Psoas muscle (tissue), 8 donors: ENCODE measurements around the gene RETREG1. TPM values are rescaled to one million over a fixed set of nuclear protein-coding genes. Genes with fewer than 3 reads are reported as not detected.

Source experiments
- ATAC-seq, 4 donors: fragments of 200-7000 bp; cut with Tn5 transposase; one replicate each; pipeline ENCODE4 v1.9.1; 2020; ENCODE audit warnings: moderate library complexity in 3 of 4, mild to moderate bottlenecking in 2 of 4
- DNase-seq, 2 donors: peaks; one replicate each; pipeline ENCODE4 v3.0.0-alpha.2; 2020
- H3K27ac ChIP-seq: fragments of 200-600 bp; one replicate; pipeline ENCODE4 v1.8.0; 2022
- H3K27me3 ChIP-seq, 3 donors: fragments of 200-600 bp in 1 of 3; one replicate each; pipeline versions ENCODE4 v1.6.1 to v1.8.0; 2013 to 2022; ENCODE audit warnings: low read length in 2 of 3, mild to moderate bottlenecking in 2 of 3, moderate library complexity in 1 of 3; ENCODE audit not compliant: insufficient read depth in 3 of 3
- H3K36me3 ChIP-seq, 2 donors: fragments of 200-600 bp in 1 of 2; one replicate each; pipeline versions ENCODE4 v1.6.1 to v1.8.0; 2013 to 2022; ENCODE audit warnings: low read depth in 1 of 2, mild to moderate bottlenecking in 1 of 2, moderate library complexity in 1 of 2; ENCODE audit not compliant: insufficient read depth in 1 of 2
- H3K4me1 ChIP-seq: fragments of 200-600 bp; one replicate; pipeline ENCODE4 v1.8.0; 2022
- H3K4me3 ChIP-seq: fragments of 200-600 bp; one replicate; pipeline ENCODE4 v1.8.0; 2022; ENCODE audit warnings: mild to moderate bottlenecking
- H3K9me3 ChIP-seq: fragments of 200-600 bp; one replicate; pipeline ENCODE4 v1.8.0; 2022
- WGBS, 3 donors: extraction: QIAGEN DNeasy Blood & Tissue Kit; methylation state at CpG; one replicate each; pipeline versions ENCODE4 v1.1.6 to v1.1.7; 2013; 5-methylcytosine and 5-hydroxymethylcytosine counted together
- intact Hi-C, 2 donors: fragments of 100-400 bp; cut with DNase I; formaldehyde crosslinking; loops; one replicate each; pipeline versions ENCODE4 v1.11.0 to v1.14.2; 2022
- polyA plus RNA-seq, 3 donors: library from polyadenylated mRNA; stranded (reverse); fragments of 200-250 nt; gene quantifications; one replicate each; pipeline ENCODE4 v1.2.3, GENCODE V29; 2013
- total RNA-seq, 4 donors: library from RNA; stranded (reverse); fragmentation: NEBNext Ultra II Directional in 2 of 4; extraction: Animal tissue kit (Norgen Biotek cat#: 25700) in 2 of 4; gene quantifications; one replicate each; pipeline versions ENCODE4 v1.2.1 to v1.2.4, GENCODE V29; 2021 to 2023
- TF ChIP-seq, protein P1 (sequence below): fragments of 200-600 bp; IDR thresholded peaks from one replicate; pipeline ENCODE4 v1.8.0; 2022; ENCODE audit warnings: antibody characterized with exemption
- donor health status: healthy with polysubstance abuse.
- donor health status: DM: no; HTN: no; CAD: no; lungs with moderate emphysema.
- donor health status: Bipolar disorder and iron deficiency.
- donor health status: healthy.
- donor health status: DM: yes; HTN: yes; CAD: no.
- donor health status: DM: no; HTN: no; CAD: no.
- donor health status: DM: no; HTN: no; CAD: no.
- donor health status: DM: yes; HTN: yes; CAD: no.

RETREG1 gene
- total and polyA plus RNA-seq, 7 donors, result 2.1 to 252 (median 191) TPM

DNA sequence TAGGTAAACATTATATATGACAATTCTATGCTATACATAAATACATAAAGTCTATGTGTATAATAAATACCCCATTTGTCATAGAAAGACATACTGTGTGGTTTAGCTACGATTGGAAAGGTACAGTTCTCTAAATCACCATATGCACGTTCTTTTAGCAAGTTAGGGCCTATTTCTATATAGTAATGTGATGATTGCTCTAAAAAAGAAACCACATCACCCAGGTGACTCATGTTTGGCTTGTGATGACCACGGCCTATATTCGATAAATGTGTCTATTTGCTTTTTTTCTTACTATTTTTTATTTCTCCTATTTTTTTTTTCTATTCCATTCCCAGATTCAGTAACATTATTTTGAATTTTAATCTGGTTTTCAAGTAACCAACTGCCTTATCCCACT is 34.7 kb downstream of the RETREG1 start:
- ATAC-seq, result no peak

DNA sequence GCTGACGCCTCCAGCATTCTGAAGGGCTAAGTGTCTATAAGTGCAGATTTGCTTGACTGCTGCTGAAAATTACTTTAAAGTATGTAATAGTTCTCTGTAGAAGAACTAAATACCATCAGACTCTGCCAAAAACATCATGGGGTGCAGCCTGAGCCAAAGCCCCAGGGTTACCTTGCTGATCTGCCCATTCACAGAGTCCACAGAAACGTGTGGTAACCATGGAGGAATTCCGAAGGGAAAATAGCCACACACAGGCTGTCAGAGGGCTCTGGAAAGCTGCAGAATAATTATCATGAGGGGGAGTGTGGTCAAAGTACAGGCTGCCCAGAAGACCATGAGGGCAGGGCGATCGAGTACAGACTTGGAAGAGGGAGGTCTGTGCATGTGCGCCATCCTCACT is 36.4 kb downstream of the RETREG1 start:
- Histone ChIP-seq H3K4me3 (no peak overlapping the region), H3K27ac (no peak overlapping the region), H3K27me3 (no peaks in the 10 kb centered on the region), H3K4me1 (peaks cover 7% of the 10 kb centered on the region), H3K9me3 (no peaks in the 10 kb centered on the region), H3K36me3 (no peaks in the 10 kb centered on the region)
- TF ChIP-seq, protein P1, sequence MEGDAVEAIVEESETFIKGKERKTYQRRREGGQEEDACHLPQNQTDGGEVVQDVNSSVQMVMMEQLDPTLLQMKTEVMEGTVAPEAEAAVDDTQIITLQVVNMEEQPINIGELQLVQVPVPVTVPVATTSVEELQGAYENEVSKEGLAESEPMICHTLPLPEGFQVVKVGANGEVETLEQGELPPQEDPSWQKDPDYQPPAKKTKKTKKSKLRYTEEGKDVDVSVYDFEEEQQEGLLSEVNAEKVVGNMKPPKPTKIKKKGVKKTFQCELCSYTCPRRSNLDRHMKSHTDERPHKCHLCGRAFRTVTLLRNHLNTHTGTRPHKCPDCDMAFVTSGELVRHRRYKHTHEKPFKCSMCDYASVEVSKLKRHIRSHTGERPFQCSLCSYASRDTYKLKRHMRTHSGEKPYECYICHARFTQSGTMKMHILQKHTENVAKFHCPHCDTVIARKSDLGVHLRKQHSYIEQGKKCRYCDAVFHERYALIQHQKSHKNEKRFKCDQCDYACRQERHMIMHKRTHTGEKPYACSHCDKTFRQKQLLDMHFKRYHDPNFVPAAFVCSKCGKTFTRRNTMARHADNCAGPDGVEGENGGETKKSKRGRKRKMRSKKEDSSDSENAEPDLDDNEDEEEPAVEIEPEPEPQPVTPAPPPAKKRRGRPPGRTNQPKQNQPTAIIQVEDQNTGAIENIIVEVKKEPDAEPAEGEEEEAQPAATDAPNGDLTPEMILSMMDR, result no peak
- ATAC-seq (no peak), DNase-seq (no peak)
- intact Hi-C loops, result loop anchor here in 1 of 2 donors (10.0 kb wide), 1 partner anchor 624 kb away; no protein-coding TSS in a partner anchor
- WGBS, 3 donors, result 82 to 88% (median 88%) methylated on average over 6 of the region's 6 CpGs

More for the DNA sequence above, 34.7 kb downstream of the RETREG1 start:
- no peak overlapping the region for H3K4me3 ChIP-seq
- 83 to 93% (median 88%) methylated on average over 4 of the region's 4 CpGs for WGBS, 3 donors
- no peaks in the 10 kb centered on the region for H3K4me1 ChIP-seq
- H3K36me3 ChIP-seq, result no peaks in the 10 kb centered on the region
- no peak for DNase-seq
- no peak overlapping the region for H3K27ac ChIP-seq
- intact Hi-C loops, result loop anchor here in 1 of 2 donors (10.0 kb wide), 1 partner anchor 623 kb away; no protein-coding TSS in a partner anchor
- no peaks in the 10 kb centered on the region for H3K27me3 ChIP-seq
- no peaks in the 10 kb centered on the region for H3K9me3 ChIP-seq
- TF ChIP-seq, protein P1, result no peak

DNA sequence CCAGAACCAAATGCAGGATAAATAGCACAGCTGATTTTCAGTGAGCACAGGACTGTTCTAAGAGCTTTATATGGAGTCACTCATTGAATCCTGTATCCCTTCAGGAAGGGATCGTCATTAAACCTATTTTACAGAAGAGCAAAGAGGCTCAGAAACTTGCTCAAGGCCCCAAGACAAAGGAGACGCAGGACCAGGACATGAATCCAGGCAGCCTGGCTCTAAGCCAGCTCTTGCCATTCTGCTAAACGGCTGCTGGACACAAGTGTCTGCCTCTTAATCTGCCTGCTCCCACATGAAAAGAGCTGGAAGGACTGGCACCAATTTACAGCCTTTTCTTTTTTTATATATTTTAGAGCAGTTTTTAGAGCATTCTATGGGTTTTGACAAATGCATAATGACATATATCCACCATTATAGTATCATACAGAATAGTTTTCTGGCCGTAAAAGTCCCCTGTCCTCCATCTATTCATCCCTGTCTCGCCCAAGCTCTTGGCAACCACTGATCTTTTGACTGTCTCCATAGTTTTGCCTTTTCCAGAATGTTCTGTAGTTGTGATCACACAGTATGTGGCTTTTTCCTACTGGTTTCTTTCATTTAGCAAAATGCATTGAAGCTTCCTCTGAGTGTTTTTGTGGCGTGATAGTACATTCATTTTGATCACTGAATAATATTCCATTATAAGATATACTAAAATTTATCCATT is 37.5 kb downstream of the RETREG1 start:
- peak in 1 of 2 donors; percentile 59 for DNase-seq
- 60 to 62% (median 62%) methylated on average over 6 of the region's 6 CpGs for WGBS, 3 donors
- Histone ChIP-seq H3K27ac (no peak overlapping the region), H3K4me3 (no peak overlapping the region), H3K27me3 (no peaks in the 10 kb centered on the region), H3K36me3 (no peaks in the 10 kb centered on the region), H3K4me1 (peaks cover 13% of the 10 kb centered on the region), H3K9me3 (no peaks in the 10 kb centered on the region)
- intact Hi-C loops, result loop anchor here in 1 of 2 donors (10.0 kb wide), 1 partner anchor 196 kb away; no protein-coding TSS in a partner anchor
- no peak for ATAC-seq
- TF ChIP-seq, protein P1, result no peak

DNA sequence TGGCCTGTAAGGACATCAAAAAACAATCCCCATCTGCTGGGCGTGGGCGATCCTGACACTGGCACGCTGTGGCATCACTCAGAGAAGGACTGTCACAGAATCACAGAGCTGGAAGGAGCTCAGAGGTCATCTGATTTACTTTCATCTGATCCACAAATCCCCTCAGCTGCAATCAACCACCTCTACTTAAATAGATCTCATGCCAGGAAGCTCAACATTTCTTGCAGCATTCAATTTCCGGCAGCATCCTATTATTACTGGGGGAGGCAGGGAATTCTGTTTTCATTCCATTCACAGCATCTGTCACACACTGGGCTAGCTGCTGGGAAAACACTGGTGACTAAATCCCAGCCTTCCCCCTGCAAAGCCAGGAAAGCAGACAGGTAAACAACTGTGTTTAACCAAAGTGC is 38.3 kb downstream of the RETREG1 start:
- Histone ChIP-seq H3K4me1 (peaks cover 14% of the 10 kb centered on the region), H3K27me3 (no peaks in the 10 kb centered on the region), H3K9me3 (no peaks in the 10 kb centered on the region), H3K36me3 (no peaks in the 10 kb centered on the region), H3K27ac (no peak overlapping the region), H3K4me3 (no peak overlapping the region)
- intact Hi-C loops, result loop anchor here in 1 of 2 donors (10.0 kb wide), 1 partner anchor 196 kb away; no protein-coding TSS in a partner anchor
- TF ChIP-seq, protein P1, result no peak
- no peak for DNase-seq
- WGBS, 3 donors, result 48 to 81% (median 55%) methylated on average over 4 of the region's 4 CpGs
- ATAC-seq, result peak in 2 of 4 donors; percentile 34 to 54
